Stomach (tissue), 4 donors: Measurements from ENCODE around the gene MYO18A.

Experiments used
- CTCF ChIP-seq, 7 experiments: fragments of 450-650 bp in 4 of 7; fragments of 200-600 bp in 3 of 7; sonication (generic) in 3 of 7; IDR thresholded peaks; one replicate each; pipeline ENCODE4 v1.5.1; 2016 to 2019; ENCODE audit warnings: antibody characterized with exemption in 7 of 7, control low read depth in 2 of 7, mild to moderate bottlenecking in 1 of 7
- POLR2AphosphoS5 ChIP-seq, 3 donors: sonication (generic); formaldehyde crosslinking; IDR thresholded peaks; one replicate each; pipeline ENCODE4 v1.6.1; 2016; ENCODE audit warnings: antibody characterized with exemption in 3 of 3

DNA sequence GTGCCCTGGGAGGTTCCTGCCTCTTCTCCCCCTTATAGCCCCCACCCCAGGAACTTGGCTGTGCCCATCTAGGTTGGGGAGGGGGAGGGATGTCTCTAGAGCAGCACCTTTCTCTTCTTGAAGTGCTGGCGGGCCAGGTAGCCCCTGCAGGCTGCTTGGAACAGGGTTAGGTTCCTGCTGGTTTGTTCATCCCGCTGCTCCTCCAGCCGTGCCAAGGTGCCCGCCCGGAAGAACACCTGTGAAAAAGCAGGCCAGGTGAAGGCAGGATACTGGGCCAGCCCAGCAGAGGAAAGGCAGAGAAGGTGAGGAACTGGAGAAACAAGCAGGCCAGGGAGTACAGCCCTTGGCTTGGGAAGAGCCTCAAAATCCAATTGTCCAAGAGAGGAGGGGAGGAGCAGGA, 80.7 kb downstream of the MYO18A start:
- TF ChIP-seq CTCF (IDR thresholded peaks at IDR 0.05) (no peak), POLR2AphosphoS5 (IDR thresholded peaks at IDR 0.05) (no peak)
